Stimulated activated CD8-positive, alpha-beta memory T cell treated with anti-CD3 and anti-CD28 coated beads, Interleukin-12 subunit alpha, Interleukin-12 subunit beta, amount 100 ng/mL, for 4 hours (primary cell): ENCODE results near the gene MXD3.
"Not testable (repeated sequence)": the region's sequence is repeated elsewhere in the genome, so short reads cannot be mapped to it uniquely, and the experiment has no call there.

Experiments
- DNase-seq: peaks from one replicate; pipeline ENCODE4 v3.0.0-alpha.2; 2020; ENCODE audit warnings: low read depth

Gene MXD3, protein sequence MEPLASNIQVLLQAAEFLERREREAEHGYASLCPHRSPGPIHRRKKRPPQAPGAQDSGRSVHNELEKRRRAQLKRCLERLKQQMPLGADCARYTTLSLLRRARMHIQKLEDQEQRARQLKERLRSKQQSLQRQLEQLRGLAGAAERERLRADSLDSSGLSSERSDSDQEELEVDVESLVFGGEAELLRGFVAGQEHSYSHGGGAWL

GRCh38 chr5:177311723-177312648 is at the start of gene MXD3:
TSS of gene MXD3 (minus strand) at chr5:177311898. CDS start at chr5:177311830, 68 bp downstream.
- peak; percentile 90 for DNase-seq

DNA sequence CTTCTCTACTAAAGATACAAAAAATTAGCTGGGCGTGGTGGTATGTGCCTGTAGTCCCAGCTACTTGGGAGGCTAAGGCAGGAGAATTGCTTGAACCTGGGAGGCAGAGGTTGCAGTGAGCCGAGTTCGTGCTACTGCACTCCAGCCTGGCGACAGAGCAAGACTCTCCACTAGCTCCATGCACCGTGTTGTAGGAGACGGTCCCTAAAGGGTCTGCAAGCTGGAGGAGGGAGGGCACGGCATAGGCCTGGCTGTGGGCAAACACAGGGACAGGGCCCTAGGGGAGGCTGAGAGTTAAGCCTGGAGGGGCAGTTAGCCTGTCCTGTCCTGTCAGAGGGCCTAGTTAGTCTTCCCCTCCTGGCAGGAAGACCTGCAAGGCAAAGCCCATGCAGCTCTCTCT is 49.0 kb upstream of the MXD3 start:
- not testable (repeated sequence) for DNase-seq

GRCh38 chr5:177359860-177360259 is 48.2 kb upstream of the MXD3 start:
- DNase-seq = no peak

DNA sequence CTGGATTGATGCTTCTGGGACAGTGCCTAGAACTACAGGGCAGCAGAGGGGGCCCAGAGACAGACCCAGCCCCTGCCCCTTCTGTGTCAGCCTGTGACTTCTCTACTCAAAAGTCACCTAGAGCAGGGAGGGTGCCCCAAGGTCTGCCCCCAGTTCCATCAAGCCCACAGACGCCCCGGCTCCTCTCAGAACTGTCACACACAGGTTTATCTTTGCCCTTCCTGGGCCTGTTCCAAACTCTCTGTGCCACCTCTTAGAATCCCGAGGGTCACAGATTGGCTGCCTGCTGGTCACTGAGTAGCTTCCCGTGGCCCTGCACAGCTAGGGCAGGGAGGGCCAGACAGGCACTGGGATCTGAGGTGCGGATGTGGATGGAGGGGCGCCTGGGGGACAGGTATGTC is 47.8 kb upstream of the MXD3 start:
- no peak for DNase-seq

DNA sequence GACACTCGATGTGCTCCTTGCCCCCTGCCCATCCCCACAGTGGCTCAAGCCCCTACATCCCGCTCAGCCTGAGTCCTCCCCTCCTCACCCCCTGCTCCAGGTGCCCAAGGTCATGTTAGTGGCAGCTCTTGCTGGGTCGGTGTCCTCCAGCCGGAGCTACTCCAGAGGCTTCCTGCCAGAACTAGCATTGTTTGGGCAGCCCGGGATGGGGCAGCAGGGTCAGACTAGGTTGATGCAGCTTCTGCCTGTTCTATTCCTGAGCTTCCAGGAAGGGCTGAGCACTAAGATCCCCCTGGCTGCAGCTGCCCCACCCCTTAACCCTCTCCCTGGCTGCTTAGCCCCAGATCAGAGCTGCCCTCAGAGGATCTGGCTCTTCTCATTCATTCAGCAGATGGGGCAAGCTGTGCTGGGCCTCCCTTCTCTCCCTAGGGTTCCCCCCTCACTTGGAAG is 46.7 kb upstream of the MXD3 start:
- no peak for DNase-seq

- DNase-seq = peak; percentile 48
Observed at GRCh38 chr5:177357459-177358351, 46.0 kb upstream of the MXD3 start, which contains the start of gene RGS14. TSS of gene RGS14 (plus strand) at chr5:177357924. CDS start at chr5:177358025, 101 bp downstream.

- no peak for DNase-seq
Observed at GRCh38 chr5:177357146-177357458, 45.4 kb upstream of the MXD3 start.

DNA sequence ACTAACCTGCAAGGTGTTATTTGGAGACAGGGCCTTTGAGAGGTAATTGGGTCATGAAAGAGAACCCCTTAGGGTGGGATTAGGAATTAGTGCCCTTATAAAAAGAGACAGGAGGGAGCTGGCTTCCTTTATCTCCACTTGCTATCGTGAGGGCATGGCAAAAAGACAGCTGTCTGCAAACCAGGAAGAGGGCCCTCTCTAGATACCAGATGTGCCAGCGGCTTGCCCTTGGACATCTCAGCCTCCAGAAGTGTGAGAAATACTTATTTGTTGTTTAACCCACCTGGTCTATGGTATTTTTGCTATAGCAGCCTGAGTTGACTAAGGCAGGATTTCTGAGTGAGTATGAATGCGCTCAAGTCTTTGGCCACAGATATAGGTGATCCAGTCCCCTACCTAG is 45.0 kb upstream of the MXD3 start:
- no peak for DNase-seq

DNA sequence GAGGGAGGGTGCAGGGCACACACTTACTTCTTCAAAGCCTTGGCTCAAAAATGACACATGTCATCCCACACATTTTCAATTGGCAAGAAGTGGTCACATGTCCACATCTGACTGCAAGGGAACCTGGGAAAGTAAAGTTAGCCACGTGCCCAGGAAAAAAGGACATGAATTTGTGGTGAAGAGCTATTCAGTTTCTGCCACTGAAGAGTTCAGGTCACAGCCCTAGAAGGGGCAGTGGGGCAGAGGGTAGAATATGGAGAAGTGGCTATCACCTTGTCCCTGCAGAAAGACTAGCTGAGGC is 44.1 kb upstream of the MXD3 start:
- no peak for DNase-seq

- DNase-seq = no peak
Observed at GRCh38 chr5:177355162-177355867, 43.6 kb upstream of the MXD3 start.

- DNase-seq = no peak
Observed at GRCh38 chr5:177354711-177355110, 43.0 kb upstream of the MXD3 start.

- no peak for DNase-seq
Observed at GRCh38 chr5:177354256-177354655, 42.6 kb upstream of the MXD3 start.

- DNase-seq = no peak
Observed at GRCh38 chr5:177353093-177353492, 41.4 kb upstream of the MXD3 start.

DNA sequence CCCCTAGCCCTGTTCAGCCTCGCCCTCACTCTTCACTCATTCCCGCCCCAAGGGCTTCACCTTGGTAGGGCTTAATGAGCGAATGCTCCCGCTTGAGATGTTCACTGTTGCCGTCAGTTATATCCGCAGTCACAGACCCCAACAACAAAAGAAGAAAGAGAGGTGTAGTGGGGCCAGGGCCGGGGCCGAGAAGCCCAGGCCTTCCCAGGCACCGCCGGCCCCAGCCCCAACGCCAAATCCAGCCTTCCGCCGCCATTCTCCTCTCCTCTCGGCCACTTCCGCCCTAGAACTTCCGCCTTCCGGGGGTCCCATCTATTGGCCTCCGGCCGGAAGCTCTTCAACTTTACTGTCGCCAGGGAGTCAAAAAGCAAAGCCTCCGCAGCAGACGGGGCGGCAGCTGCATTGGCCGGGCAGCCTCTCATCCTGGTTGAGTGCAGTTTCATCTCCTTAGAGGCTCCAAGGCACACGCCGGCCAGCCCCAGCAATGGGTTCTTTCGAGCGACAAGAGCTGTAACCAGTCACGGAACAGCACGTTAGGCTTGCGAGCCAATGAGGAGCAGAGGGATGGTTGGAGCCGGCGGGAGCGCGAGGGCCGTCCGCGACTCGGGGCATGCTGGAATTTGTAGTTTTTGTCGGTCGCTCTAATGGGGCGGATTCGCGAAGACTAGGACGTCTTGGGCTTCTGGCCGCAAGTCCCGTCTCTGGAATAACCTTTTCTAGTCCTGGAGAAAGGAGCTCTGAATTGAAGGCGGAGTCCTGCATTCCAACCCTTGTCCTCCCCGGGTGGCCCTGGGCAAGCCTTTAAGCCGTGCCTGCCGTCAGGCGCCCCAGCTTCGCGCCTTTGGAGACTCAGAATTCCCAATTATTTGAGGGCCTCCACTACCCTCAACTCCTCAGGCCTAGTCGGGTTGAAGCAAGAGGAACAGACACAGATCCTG is 40.0 kb upstream of the MXD3 start, which contains the start of gene LMAN2:
TSS of gene LMAN2 (minus strand) at position 277 of the 938 bp plus-strand sequence. CDS start at position 256, 21 bp downstream.
- DNase-seq = peak; percentile 80

DNA sequence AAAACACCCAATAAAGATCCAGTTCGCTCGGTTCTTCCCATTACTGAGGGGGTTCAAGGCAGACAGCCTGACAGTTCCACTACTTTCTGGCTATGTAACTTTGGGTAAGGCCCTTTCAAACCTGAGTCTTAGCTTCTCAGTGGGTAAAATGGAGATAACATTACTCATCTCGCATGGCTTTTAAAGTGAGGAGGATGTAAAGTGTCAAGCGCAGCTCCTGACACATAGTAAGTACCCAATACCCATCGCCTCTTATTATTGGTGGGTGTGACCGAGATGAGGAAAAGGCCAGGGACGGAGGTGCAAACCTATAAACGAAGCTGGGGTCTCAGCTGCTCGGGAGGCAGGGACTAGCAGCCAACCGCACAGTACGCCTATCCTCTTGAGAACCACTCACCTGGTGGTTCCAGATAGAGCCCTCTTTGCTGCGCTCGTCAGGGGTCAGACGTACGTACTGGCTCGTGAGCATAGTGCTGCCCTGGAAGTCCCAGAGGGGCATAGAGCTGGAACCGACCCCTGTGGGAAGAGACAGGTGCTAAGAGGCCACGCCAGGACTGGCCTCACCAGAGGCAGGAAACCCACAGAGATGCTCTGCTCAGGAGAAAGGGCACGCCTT is 39.2 kb upstream of the MXD3 start:
- no peak for DNase-seq

GRCh38 chr5:177349762-177350161 is 38.1 kb upstream of the MXD3 start:
- DNase-seq = no peak

DNA sequence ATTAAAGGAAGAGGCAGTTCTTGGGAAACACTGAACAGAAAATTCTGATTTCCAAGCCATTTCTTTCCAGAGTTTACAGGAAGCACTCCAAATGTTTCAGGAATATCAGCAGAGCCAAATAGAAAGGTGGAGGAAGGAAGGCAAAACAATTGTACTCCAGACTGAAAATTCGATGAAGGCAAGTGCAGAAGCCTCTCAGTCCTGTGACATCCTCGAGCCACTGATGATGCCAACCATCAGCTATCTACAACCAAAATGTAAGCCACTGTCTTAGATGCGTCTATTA is 37.6 kb upstream of the MXD3 start:
- no peak for DNase-seq

- DNase-seq = no peak
Observed at GRCh38 chr5:177347699-177348098, 36.0 kb upstream of the MXD3 start.

- no peak for DNase-seq
Observed at GRCh38 chr5:177346820-177347219, 35.1 kb upstream of the MXD3 start.

GRCh38 chr5:177344891-177345290 is 33.2 kb upstream of the MXD3 start:
- no peak for DNase-seq
